ENCODE data around the gene AGO3. TPM values are rescaled to one million over a fixed set of nuclear protein-coding genes. Genes with fewer than 3 reads are reported as not detected.

The AGO3 gene
- total RNA-seq, 2 experiments from 2014 or later, result 31.3 to 34.5 TPM

- no peak for TF ChIP-seq CTCF (IDR thresholded peaks at IDR 0.05)
- no peaks in the 10 kb centered on the region for H3K27me3 ChIP-seq (ENCODE audit: control insufficient read depth in 1 of 2, insufficient read depth in 2 of 2, low read length in 2 of 2)
- H3K4me1 Mint-ChIP-seq (ENCODE audit: low read depth), result no peaks in the 10 kb centered on the region
- no peaks in the 10 kb centered on the region for H3K4me1 ChIP-seq (ENCODE audit: insufficient read depth, low read length)
- ChIA-PET POLR2A (no interaction called here), CTCF (no interaction called here)
- no peaks in the 10 kb centered on the region for H3K27me3 Mint-ChIP-seq
- no peak overlapping the region for H3K27ac ChIP-seq (ENCODE audit: low read depth in 1 of 2, low read length in 2 of 2)
- no peak overlapping the region for H3K4me3 ChIP-seq (ENCODE audit: low read length)
- no peak for DNase-seq
- no peaks in the 10 kb centered on the region for H3K9me3 Mint-ChIP-seq
- intact Hi-C loops (cut with DNase I, micrococcal nuclease), result no loop called here
- ATAC-seq (ENCODE audit: poor library complexity), result no peak
- no peak overlapping the region for H3K4me3 Mint-ChIP-seq
- no peak overlapping the region for H3K27ac Mint-ChIP-seq
- peaks cover 73% of the 10 kb centered on the region for H3K36me3 ChIP-seq (ENCODE audit: insufficient read depth, low read length)
- H3K9me3 ChIP-seq (ENCODE audit: control insufficient read depth in 1 of 2, insufficient read depth in 1 of 2, low read length in 2 of 2), result no peaks in the 10 kb centered on the region
- peaks cover 98% of the 10 kb centered on the region for H3K36me3 Mint-ChIP-seq (ENCODE audit: low read depth)
Measured at GRCh38 chr1:35915693-35916092, 15.2 kb upstream of the AGO3 start.

GRCh38 chr1:35923791-35924221, 7.1 kb upstream of the AGO3 start:
- Histone ChIP-seq H3K36me3 (ENCODE audit: insufficient read depth, low read length) (peaks cover 13% of the 10 kb centered on the region), H3K27ac (ENCODE audit: low read depth in 1 of 2, low read length in 2 of 2) (no peak overlapping the region), H3K4me3 (ENCODE audit: low read length) (no peak overlapping the region), H3K4me1 (ENCODE audit: insufficient read depth, low read length) (no peaks in the 10 kb centered on the region), H3K9me3 (ENCODE audit: control insufficient read depth in 1 of 2, insufficient read depth in 1 of 2, low read length in 2 of 2) (no peaks in the 10 kb centered on the region), H3K27me3 (ENCODE audit: control insufficient read depth in 1 of 2, insufficient read depth in 2 of 2, low read length in 2 of 2) (no peaks in the 10 kb centered on the region)
- TF ChIP-seq CTCF (IDR thresholded peaks at IDR 0.05), result no peak
- H3K4me3 Mint-ChIP-seq, result no peak overlapping the region
- DNase-seq, result no peak
- intact Hi-C loops (cut with DNase I, micrococcal nuclease), result no loop called here
- H3K4me1 Mint-ChIP-seq (ENCODE audit: low read depth), result no peaks in the 10 kb centered on the region
- H3K27me3 Mint-ChIP-seq, result no peaks in the 10 kb centered on the region
- no peaks in the 10 kb centered on the region for H3K9me3 Mint-ChIP-seq
- ATAC-seq (ENCODE audit: poor library complexity), result no peak
- peaks cover 40% of the 10 kb centered on the region for H3K36me3 Mint-ChIP-seq (ENCODE audit: low read depth)
- peak overlapping the region; percentile 58 for H3K27ac Mint-ChIP-seq
- POLR2A ChIA-PET, result no interaction called here
- CTCF ChIA-PET, result no interaction called here

- Histone ChIP-seq H3K9me3 (ENCODE audit: control insufficient read depth in 1 of 2, insufficient read depth in 1 of 2, low read length in 2 of 2) (no peaks in the 10 kb centered on the region), H3K4me3 (ENCODE audit: low read length) (no peak overlapping the region), H3K27me3 (ENCODE audit: control insufficient read depth in 1 of 2, insufficient read depth in 2 of 2, low read length in 2 of 2) (no peaks in the 10 kb centered on the region), H3K36me3 (ENCODE audit: insufficient read depth, low read length) (peaks cover 3% of the 10 kb centered on the region), H3K4me1 (ENCODE audit: insufficient read depth, low read length) (no peaks in the 10 kb centered on the region), H3K27ac (ENCODE audit: low read depth in 1 of 2, low read length in 2 of 2) (no peak overlapping the region)
- H3K4me3 Mint-ChIP-seq, result no peak overlapping the region
- ATAC-seq (ENCODE audit: poor library complexity) (no peak), DNase-seq (no peak)
- POLR2A ChIA-PET, result no interaction called here
- peaks cover 30% of the 10 kb centered on the region for H3K36me3 Mint-ChIP-seq (ENCODE audit: low read depth)
- no peak for TF ChIP-seq CTCF (IDR thresholded peaks at IDR 0.05)
- CTCF ChIA-PET, result no interaction called here
- no peaks in the 10 kb centered on the region for H3K9me3 Mint-ChIP-seq
- peaks cover 10% of the 10 kb centered on the region for H3K4me1 Mint-ChIP-seq (ENCODE audit: low read depth)
- no peak overlapping the region for H3K27ac Mint-ChIP-seq
- intact Hi-C loops (cut with DNase I, micrococcal nuclease), result no loop called here
- no peaks in the 10 kb centered on the region for H3K27me3 Mint-ChIP-seq
Measured at GRCh38 chr1:35924838-35925237, 6.1 kb upstream of the AGO3 start.

Data from CD4-positive, alpha-beta T cell (primary cell).